ENCODE results near the gene TM7SF2. TPM values are rescaled to one million over a fixed set of nuclear protein-coding genes. Genes with fewer than 3 reads are reported as not detected.

TM7SF2 gene
- total RNA-seq, 1 experiment from 2014 or later, result 37.8 TPM

- intact Hi-C loops (cut with micrococcal nuclease; ENCODE audit: unreplicated experiment), result no loop called here
- H3K9me3 ChIP-seq (ENCODE audit: low read depth, low read length, poor library complexity, severe bottlenecking), result no peaks in the 10 kb centered on the region
- ChIA-PET POLR2A (ENCODE audit: low non-redundant PET) (interaction anchor here (0.6 to 1.1 kb wide), 3 partner anchors 10 to 804 kb away, joined by 3 to 6 read pairs (median 4); partner anchors contain the start of genes PRDX5, TM7SF2 and TRMT112), CTCF (interaction anchor here (0.6 to 1.4 kb wide), 9 partner anchors 9 to 311 kb away, joined by 3 to 11 read pairs (median 3); partner anchors contain the start of genes CDC42BPG and TM7SF2)
- H3K27ac ChIP-seq (ENCODE audit: low read depth, low read length, poor library complexity, severe bottlenecking), result peak within 1 kb of the TSS; percentile 83
- DNase-seq (ENCODE audit: low spot score), result peak; percentile 100
- H3K4me3 ChIP-seq (ENCODE audit: low read depth, low read length, poor library complexity, severe bottlenecking), result peak within 1 kb of the TSS; percentile 89
- TSS peak; percentile 76 for BruUV-seq (replicated peaks)
- TF ChIP-seq CTCF (conservative IDR thresholded peaks at IDR 0.05; ENCODE audit: low read depth, low read length), result no peak
- no peak for TF ChIP-seq EZH2 (IDR thresholded peaks at IDR 0.05; ENCODE audit: borderline replicate concordance, low read depth, low read length, poor library complexity, severe bottlenecking)
- H3K27me3 ChIP-seq (replicated peaks; ENCODE audit: insufficient read depth, low read depth, low read length, poor library complexity), result no peaks in the 10 kb centered on the region
- peaks cover 10% of the 10 kb centered on the region for H3K4me1 ChIP-seq (ENCODE audit: insufficient read depth, low read length, poor library complexity, severe bottlenecking)
- peaks cover 61% of the 10 kb centered on the region for H3K36me3 ChIP-seq (ENCODE audit: insufficient read depth, low read length, poor library complexity, severe bottlenecking)
Measured at GRCh38 chr11:65121865-65122696, 10.4 kb downstream of the TM7SF2 start, which contains the start of the genes FAU and MRPL49. TSS of gene FAU (minus strand) at chr11:65122134. CDS start at chr11:65121813, 321 bp downstream. TSS of gene MRPL49 (plus strand) at chr11:65122321. CDS start at chr11:65122347, 26 bp downstream.

GRCh38 chr11:65124480-65125196, 13.0 kb downstream of the TM7SF2 start:
- Histone ChIP-seq H3K4me3 (ENCODE audit: low read depth, low read length, poor library complexity, severe bottlenecking) (no peak overlapping the region), H3K4me1 (ENCODE audit: insufficient read depth, low read length, poor library complexity, severe bottlenecking) (peaks cover 10% of the 10 kb centered on the region), H3K36me3 (ENCODE audit: insufficient read depth, low read length, poor library complexity, severe bottlenecking) (peaks cover 65% of the 10 kb centered on the region), H3K27me3 (replicated peaks; ENCODE audit: insufficient read depth, low read depth, low read length, poor library complexity) (no peaks in the 10 kb centered on the region), H3K27ac (ENCODE audit: low read depth, low read length, poor library complexity, severe bottlenecking) (no peak overlapping the region), H3K9me3 (ENCODE audit: low read depth, low read length, poor library complexity, severe bottlenecking) (no peaks in the 10 kb centered on the region)
- CTCF ChIA-PET, result no interaction called here
- intact Hi-C loops (cut with micrococcal nuclease; ENCODE audit: unreplicated experiment), result no loop called here
- TF ChIP-seq EZH2 (IDR thresholded peaks at IDR 0.05; ENCODE audit: borderline replicate concordance, low read depth, low read length, poor library complexity, severe bottlenecking), result no peak
- TF ChIP-seq CTCF (conservative IDR thresholded peaks at IDR 0.05; ENCODE audit: low read depth, low read length), result no peak
- DNase-seq (ENCODE audit: low spot score), result no peak
- POLR2A ChIA-PET (ENCODE audit: low non-redundant PET), result no interaction called here
- BruUV-seq (replicated peaks), result TSS peak; percentile 4

GRCh38 chr11:65125197-65126056, 13.8 kb downstream of the TM7SF2 start:
- H3K27me3 ChIP-seq (replicated peaks; ENCODE audit: insufficient read depth, low read depth, low read length, poor library complexity), result no peaks in the 10 kb centered on the region
- no peak overlapping the region for H3K4me3 ChIP-seq (ENCODE audit: low read depth, low read length, poor library complexity, severe bottlenecking)
- H3K36me3 ChIP-seq (ENCODE audit: insufficient read depth, low read length, poor library complexity, severe bottlenecking), result peaks cover 64% of the 10 kb centered on the region
- no peak for DNase-seq (ENCODE audit: low spot score)
- intact Hi-C loops (cut with micrococcal nuclease; ENCODE audit: unreplicated experiment), result no loop called here
- peaks cover 10% of the 10 kb centered on the region for H3K4me1 ChIP-seq (ENCODE audit: insufficient read depth, low read length, poor library complexity, severe bottlenecking)
- H3K27ac ChIP-seq (ENCODE audit: low read depth, low read length, poor library complexity, severe bottlenecking), result no peak overlapping the region
- TF ChIP-seq EZH2 (IDR thresholded peaks at IDR 0.05; ENCODE audit: borderline replicate concordance, low read depth, low read length, poor library complexity, severe bottlenecking) (no peak), CTCF (conservative IDR thresholded peaks at IDR 0.05; ENCODE audit: low read depth, low read length) (no peak)
- H3K9me3 ChIP-seq (ENCODE audit: low read depth, low read length, poor library complexity, severe bottlenecking), result no peaks in the 10 kb centered on the region
- POLR2A ChIA-PET (ENCODE audit: low non-redundant PET), result no interaction called here
- CTCF ChIA-PET, result no interaction called here
- BruUV-seq (replicated peaks), result no TSS peak
